Activated CD4-positive, alpha-beta T cell treated with anti-CD3 and anti-CD28 coated beads, Interleukin-2, amount 50 U/mL, for 4 hours (primary cell): ENCODE results near the gene TEX26.

Source experiments
- DNase-seq, 2 experiments: peaks; one replicate each; pipeline ENCODE4 v3.0.0-alpha.2; 2020

The TEX26 gene

DNA sequence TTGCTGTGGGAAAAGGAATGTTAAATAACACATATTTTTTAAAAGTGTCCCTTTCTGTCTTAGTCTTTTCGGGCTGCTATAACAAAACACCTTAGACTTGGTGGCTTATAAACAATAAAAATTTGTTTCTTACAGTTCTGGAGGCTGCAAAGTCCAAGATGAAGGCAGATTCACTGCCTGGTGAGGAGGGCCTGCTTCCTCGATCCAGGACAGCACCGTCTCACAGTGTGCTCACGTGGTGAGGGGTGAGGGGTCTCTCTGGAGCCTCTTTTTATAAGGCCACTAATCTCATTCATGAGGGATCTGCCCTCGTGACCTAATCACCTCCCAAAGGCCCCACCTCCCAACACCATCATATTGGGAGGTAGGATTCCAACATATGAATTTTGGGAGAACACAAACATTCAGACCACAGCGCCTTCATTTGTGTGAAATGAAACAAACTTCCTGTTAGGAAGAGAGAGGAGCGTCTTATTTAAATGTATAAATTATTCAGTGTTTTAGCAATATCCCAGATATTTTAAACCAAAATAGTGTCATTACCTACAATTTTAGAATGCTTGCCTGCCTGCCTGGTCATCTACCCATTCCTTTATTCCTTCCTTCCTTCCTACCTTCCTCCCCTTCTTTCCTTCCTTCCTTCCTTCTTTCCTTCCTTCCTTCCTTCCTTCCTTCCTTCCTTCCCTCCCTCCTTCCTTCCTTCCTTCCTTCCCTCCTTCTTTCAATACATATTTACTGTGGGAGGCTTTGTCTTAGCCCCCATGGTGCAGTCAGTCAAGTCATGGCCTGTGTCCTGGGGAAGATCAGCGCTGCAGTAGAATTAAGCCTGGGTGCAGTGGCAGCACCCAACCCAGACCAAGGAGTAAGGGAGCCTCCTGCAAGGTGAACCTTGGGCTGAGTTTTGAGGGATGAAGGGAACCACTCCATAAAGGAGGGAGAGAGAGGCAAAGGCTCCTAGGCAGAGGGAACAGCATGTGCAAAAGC is 84.2 kb downstream of the TEX26 start:
- DNase-seq, result no peak

DNA sequence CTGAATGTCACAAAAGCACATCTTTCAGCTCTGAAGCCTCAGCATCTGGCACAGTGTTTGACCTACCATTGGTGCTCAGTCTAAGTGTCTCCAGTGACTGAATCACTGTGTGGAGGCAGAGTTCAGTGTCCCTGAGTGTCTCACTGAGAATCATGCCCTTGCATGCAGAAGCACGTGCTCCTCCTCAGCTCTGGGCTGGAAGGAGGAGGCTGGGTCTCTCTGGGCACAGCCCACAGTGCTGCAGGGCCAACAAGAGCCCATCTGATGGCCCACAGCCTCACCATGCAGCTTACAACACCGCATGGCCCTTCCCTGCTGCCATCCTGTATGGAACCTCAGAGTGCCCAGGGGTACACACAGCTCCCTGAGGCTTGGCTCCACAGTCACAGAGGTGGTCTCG is 86.1 kb downstream of the TEX26 start:
- no peak for DNase-seq

DNA sequence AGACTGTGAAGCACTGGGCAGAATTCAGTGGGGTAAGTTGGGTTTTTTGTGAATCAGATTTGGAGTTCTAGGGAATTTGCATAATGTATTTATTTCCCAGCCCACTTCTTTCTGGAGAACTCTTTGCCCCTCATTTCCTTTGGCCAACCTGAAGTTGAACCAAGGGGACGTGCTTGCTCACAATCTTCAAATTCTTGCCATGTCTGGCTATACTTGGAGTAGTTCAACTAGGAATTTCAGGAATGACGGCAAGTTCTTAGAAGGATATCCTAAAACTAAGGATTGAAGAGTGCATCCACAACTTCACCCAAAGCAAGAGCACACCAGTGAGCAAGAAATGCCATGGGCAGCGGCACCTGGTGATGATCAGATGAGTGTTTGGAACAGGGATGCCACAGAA is 88.5 kb downstream of the TEX26 start:
- DNase-seq, result no peak

DNA sequence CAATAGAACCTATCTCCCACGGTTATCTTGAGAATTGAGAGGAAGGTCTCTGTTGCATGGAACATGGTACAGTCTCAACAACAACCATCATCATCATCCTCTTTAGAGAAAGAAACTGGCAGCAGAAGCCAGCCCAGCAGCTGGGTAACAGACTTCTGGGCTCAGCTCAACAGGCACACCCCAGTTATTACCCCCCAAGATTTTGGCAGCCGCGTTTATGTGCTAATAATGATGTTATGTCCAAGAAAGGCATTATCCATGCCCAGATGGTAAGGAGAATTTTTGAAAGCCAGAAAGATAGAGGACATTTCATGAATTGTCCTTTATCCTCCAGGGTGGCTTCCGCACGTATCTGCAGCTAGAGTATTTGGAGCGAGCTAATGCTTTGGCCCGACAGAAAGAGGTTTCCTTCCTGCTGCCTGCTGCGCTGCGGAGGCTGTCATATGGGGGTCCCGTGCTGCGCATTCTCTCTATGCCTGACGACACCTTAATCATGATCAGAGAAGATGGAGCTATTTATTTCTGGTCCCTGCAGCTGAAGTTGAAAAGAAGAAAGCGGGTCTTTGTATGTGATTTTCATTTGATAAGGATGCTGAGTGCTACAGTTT is 89.9 kb downstream of the TEX26 start:
- DNase-seq, result no peak

DNA sequence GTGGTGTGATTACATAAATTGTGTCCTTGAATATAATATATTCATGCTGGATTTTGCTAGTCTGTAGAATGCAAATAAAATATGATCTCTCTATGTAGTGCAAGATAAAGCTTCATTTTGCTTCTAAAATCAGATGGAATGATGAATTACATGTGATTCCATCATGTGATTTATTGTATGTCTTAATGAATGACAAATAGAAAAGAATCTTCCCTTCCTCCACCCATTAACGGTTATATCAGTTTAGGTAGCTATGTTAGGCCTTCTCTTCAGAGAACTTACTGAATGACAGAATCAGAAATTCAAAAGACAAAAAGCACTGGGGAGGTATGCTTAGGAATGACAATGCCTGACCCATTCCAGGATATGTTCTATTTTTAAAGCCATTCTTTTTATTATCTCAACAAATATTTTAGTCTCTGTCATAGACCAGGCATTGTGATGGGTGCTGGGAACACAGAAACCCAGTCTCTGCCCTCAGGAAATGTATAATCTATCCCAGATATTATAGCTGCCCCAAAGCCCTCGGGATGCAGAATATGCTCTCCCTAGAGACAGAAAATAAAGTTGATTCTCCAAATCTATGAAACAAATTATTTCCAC is 90.6 kb downstream of the TEX26 start:
- no peak for DNase-seq
